ENCODE results near the gene SLC9A7.
"Not testable (repeated sequence)": the region's sequence is repeated elsewhere in the genome, so short reads cannot be mapped to it uniquely, and the experiment has no call there.

Gene SLC9A7

GRCh38 chrX:46791927-46792809 is 33.2 kb upstream of the SLC9A7 start:
- DNase-seq (ENCODE audit: insufficient read length, low spot score) (no peak), FAIRE-seq (no peak)
- TF ChIP-seq, protein P1, sequence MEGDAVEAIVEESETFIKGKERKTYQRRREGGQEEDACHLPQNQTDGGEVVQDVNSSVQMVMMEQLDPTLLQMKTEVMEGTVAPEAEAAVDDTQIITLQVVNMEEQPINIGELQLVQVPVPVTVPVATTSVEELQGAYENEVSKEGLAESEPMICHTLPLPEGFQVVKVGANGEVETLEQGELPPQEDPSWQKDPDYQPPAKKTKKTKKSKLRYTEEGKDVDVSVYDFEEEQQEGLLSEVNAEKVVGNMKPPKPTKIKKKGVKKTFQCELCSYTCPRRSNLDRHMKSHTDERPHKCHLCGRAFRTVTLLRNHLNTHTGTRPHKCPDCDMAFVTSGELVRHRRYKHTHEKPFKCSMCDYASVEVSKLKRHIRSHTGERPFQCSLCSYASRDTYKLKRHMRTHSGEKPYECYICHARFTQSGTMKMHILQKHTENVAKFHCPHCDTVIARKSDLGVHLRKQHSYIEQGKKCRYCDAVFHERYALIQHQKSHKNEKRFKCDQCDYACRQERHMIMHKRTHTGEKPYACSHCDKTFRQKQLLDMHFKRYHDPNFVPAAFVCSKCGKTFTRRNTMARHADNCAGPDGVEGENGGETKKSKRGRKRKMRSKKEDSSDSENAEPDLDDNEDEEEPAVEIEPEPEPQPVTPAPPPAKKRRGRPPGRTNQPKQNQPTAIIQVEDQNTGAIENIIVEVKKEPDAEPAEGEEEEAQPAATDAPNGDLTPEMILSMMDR (IDR thresholded peaks at IDR 0.05; ENCODE audit: insufficient read depth, missing control alignments): no peak

GRCh38 chrX:46788902-46789301 is 30.0 kb upstream of the SLC9A7 start:
- TF ChIP-seq, protein P1 (IDR thresholded peaks at IDR 0.05; ENCODE audit: insufficient read depth, missing control alignments): no peak
- FAIRE-seq (no peak), DNase-seq (ENCODE audit: insufficient read length, low spot score) (no peak)

GRCh38 chrX:46784437-46784836 is 25.5 kb upstream of the SLC9A7 start:
- not testable (repeated sequence) for FAIRE-seq; DNase-seq (ENCODE audit: insufficient read length, low spot score)

DNA sequence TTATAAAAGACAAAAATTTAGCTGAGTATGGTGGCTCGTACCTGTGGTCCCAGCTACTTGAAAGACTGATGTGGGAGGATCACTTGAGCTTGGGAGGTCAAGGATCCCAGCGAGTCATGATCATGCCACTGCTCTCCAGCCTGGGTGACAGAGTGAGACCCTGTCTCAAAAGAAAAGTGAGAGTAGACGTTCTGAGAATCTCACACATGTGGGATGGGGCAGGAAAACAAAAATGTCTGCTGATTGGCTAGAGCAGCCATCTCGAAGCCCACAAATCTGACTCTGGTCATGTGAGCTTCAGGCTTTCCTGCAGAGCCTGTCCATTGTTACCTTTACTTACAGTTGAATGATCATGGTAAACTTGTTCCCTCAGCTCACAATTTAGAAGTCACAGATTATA is 23.1 kb upstream of the SLC9A7 start:
- TF ChIP-seq, protein P1 (IDR thresholded peaks at IDR 0.05; ENCODE audit: insufficient read depth, missing control alignments): no peak
- no peak for FAIRE-seq

GRCh38 chrX:46777971-46778810 is 19.3 kb upstream of the SLC9A7 start:
- DNase-seq (ENCODE audit: insufficient read length, low spot score): no peak
- TF ChIP-seq, protein P1 (IDR thresholded peaks at IDR 0.05; ENCODE audit: insufficient read depth, missing control alignments): no peak
- no peak for FAIRE-seq

More for the DNA sequence above, 23.1 kb upstream of the SLC9A7 start:
- DNase-seq (ENCODE audit: insufficient read length, low spot score): no peak

DNA sequence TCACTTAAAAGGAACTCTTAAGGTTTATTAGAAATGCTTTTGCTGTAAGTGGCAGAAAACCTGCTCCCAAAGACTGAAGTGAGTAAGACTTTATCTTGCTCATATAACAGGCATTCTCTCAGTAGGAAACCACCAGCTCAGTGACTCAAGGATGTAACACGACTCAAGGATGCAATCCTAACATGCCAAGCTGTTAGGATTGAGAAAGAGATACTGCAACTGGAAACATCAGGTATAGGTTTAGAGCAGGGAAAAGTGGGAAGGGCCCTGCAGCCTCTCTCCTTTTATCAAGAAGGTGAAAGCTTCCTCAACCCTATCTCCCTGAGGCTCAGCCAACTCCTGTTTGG is 11.9 kb upstream of the SLC9A7 start:
- DNase-seq (ENCODE audit: insufficient read length, low spot score) (no peak), FAIRE-seq (no peak)
- TF ChIP-seq, protein P1 (IDR thresholded peaks at IDR 0.05; ENCODE audit: insufficient read depth, missing control alignments): no peak

DNA sequence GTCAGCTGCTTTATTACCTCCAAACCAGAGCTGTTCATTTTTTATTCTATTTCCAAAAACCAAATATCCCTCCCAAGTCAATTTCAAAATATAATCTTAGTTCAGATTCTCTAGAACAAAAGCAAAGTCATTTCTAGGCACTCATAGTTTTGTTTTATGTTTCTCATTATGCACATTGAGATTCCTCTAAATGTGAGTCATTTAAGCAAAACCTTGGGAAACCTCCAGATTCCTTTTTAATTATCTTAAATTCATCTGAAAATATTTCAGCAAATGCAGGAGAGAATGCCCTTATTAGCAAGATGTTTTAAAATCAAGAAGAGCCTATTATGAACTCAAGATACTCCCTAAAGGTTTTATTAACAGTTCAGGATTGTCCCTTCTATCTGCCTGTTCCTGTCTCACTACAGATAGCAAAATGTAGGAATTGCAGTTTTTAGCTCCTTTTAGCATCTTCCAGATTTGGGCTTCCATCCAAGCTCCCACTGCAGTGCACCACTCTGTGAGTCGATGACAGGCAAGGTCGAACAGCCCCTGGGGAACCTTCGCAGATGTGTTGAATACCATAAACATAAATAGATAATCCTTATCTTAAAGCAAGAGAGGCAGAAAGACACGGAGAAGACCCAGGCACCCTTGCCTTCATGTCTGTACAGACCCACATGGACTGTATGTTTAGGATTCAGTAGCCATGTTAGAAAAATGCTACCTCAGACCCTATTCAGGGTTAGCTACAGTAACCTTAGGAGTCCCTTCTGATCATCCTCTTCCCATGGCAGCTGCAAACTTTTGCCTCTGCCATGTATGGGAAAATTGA is 11.3 kb upstream of the SLC9A7 start:
- TF ChIP-seq, protein P1 (IDR thresholded peaks at IDR 0.05; ENCODE audit: insufficient read depth, missing control alignments): no peak
- DNase-seq (ENCODE audit: insufficient read length, low spot score) (no peak), FAIRE-seq (no peak)
